Measurements from ENCODE around the gene ARHGAP1.

ARHGAP1 gene

DNA sequence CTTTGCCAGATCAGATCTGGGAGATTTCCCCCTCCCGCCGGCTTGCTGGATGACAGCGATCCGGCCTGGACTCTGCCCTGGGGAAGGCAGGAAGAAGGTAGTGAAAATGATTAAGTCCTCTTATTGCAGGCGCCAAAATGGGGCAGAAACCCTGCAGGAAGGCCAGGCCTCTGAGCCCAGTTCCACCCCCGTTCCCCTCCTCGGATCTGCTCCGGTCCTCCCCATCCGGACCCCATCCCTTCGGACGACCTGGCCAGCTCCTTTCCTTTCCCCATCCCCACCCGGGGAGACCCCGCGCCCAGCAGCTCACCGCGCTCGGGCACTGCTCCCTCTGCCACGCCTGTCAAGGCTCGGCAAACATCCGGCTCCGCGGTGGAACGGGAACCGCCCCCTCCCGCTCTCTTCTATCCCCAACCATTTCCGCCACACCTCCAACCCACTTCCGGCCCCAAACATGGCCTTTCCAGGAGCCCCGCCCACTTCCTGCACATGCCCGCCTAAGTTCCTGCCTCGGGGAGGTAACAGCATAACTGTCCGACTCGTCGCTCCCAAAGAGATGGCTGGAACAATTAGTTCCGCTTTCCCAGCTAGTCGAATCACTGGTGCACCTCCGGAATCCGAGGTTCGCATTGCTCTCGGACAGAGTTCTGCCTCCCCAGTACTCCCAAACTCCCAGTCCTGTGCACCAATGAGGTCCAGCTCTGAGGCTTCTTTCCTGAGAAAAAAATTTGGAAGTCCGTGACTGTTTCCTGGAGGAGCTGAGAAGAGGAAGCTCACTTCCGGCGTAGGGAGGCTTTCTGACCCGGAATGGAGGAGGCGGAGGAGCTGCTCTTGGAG lies at the start of gene ARHGAP1, which contains the start of gene ZNF408:
TSS of gene ARHGAP1 (minus strand) at position 379 of the 837 bp plus-strand sequence. CDS start 4,512 bp downstream, outside the sequence.
TSS of gene ZNF408 (plus strand) at position 791 of the 837 bp plus-strand sequence. CDS start at position 808, 17 bp downstream.
- peak; percentile 98 to 99 for DNase-seq (ENCODE audit: low read depth in 2 of 2)

DNA sequence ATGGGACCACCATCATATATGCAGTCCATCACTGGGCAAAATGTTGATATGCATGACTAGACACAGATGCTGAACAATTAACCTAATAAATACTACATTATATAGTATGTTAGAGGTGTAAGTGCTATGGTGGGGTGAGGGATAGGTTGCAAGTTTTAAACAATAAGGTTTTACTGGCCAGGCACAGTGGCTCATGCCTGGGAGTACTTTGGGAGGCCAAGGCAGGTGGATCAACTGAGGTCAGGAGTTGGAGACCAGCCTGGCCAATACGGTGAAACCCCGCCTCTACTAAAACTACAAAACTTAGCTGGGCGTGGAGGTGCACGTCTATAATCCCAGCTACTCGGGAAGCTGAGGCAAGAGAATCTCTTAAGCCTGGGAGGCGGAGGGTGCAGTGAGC lies 46.7 kb upstream of the ARHGAP1 start:
- no peak for DNase-seq (ENCODE audit: low read depth in 2 of 2)

DNA sequence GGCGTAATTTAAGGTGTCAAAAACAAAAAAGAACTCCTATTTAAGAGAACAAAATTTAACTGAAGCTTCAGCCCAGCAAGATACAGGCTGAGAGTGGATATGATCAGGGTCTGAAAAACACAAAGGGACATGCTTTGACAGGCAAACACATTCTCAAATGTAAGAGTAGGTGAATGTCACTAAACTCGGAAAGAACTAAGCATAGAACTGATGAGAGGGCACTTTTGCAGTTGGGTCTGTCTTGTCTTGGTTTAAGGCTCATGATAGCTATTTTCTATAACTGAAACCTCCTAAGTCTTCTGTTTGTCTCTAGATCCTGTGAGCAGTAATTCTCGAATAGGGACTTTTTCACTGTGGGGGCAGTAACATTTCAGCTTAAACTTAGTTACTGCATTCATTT lies 45.6 kb upstream of the ARHGAP1 start:
- DNase-seq (ENCODE audit: low read depth in 2 of 2) = no peak

DNA sequence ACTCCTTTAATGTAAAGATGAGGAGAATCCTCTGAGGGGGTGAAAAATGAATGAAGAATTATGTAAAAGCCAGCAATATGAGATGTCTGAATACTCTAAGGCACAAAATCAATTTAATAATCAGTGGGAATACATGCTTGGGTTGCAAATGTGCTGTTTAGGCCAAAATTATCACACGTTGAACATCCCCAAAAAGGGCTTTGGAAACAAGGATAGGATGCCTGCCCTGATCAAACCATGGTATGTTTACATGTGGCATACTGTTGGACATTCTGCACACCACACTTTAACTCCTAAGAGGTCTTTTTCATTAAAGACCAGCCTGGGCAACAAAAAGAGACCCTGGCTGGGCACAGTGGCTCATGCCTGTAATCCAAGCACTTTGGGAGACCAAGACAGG lies 44.9 kb upstream of the ARHGAP1 start:
- DNase-seq (ENCODE audit: low read depth in 2 of 2) = no peak

DNA sequence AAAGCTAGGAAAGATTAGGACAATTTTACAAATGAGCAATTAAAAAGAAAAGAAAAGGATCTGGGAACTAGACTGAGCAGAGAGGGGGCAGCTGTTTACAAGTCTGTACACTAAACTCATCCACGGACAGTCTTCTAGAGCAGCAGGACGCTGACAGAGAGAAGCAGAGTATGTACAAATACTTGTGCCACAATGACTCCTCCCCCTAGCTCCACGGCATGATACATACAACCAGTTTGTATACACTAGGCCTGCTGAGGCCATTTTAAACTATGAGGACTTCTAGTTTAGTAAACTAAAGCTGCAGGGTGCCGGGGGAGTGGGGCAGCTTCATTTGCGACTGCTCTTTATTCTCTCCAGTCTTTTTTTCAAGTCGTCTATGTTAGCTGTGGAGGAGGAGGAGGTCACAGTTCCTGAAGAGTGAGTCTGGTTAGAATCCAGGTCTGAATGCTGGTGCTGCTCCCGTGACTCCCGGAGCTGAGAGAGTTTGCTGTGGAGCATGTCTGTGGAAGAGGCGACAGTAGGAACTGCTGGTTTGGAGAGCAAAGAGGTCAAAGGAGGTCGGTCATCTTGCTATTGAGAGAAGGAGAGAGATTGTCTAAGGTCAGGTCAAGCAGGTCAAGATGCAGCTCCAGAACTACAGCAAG lies 43.4 kb upstream of the ARHGAP1 start:
- DNase-seq (ENCODE audit: low read depth in 2 of 2) = no peak

DNA sequence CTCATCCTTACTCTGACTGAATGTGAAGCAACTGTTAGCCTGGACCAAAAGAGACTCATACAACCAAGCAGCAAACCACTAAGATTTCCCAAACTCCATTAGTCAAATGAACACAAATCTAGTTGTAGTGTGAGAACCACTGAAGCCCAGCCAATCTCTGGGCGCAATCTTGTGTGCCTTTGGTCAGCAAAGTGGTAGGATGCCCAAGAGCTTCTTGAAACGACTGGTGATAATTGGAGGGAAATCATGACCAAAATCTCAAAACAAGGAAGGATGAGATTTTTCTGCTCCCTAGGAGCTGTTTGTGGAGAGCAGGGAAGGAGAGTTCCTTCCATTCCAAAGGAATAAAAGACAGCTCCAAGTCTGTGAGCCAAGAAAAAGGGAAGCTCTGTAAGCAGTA lies 42.6 kb upstream of the ARHGAP1 start:
- DNase-seq (ENCODE audit: low read depth in 2 of 2) = no peak

DNA sequence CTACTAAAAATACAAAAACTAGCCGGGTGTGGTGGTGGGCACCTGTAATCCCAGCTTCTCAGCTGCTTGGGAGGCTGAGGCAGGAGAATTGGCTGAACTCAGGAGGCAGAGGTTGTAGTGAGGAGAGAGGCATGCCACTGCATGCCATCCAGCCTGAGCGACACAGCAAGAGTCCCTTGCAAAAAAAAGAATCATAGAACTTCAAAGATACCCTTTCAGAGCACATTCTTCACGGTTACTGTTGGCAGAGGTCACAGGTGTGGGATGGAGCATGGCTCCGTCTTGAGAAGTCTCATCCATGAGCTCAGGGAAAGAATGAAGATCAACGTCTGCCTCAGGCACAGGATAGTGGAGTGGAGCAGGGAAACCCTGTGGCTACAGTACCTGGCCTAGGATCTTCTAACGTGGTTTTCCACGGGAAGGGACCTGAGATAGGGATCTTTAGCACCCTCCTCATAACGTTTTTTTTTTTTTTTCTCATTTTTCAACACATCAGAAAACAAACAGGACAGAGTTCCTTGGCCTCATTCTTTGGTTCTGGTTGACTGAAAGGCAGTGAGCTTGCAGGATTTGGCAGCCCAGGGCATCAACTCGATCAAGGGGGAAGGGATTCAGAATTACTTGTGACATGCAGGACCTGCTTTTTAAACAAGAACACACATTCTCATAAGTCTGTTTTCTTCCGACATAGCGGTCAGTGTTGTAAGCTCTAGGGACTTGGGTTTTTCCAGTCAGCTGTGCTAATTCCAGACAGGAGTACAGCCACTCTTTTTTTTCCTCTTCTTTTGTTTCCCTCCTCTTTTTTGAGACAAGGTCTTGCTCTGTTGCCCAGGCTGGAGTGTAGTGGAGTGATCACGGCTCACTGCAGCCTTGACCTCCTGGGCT lies 41.4 kb upstream of the ARHGAP1 start:
- no peak for DNase-seq (ENCODE audit: low read depth in 2 of 2)

DNA sequence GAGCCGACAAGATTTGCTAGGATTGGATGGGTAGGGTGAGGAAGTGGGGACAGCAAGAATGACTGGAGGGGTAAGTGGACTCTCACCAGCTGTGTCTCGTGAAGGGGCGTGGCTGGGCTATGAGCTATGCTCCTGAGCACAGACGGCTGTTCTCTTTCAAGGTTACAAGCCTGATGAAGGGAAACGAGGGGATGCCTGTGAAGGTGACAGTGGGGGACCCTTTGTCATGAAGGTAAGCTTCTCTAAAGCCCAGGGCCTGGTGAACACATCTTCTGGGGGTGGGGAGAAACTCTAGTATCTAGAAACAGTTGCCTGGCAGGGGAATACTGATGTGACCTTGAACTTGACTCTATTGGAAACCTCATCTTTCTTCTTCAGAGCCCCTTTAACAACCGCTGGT lies 38.5 kb upstream of the ARHGAP1 start:
- no peak for DNase-seq (ENCODE audit: low read depth in 2 of 2)

DNA sequence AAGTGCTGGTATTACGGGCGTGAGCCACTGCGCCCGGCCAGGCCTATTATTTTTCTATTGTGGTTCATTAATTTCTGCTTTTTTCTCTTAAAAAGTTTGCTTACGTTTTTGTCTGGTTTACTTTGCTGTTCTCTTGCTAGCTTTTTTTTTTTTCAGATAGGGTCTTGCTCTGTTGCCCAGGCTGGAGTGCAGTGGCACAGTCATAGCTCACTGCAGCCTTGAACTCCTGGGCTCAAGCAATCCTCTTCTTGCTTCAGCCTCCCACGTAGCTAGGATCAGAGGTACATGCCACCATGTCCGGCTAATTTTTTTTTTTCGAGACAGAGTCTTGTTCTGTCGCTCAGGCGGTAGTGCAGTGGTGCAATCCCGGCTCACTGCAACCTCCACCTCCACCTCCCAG lies 37.3 kb upstream of the ARHGAP1 start:
- DNase-seq (ENCODE audit: low read depth in 2 of 2) = no peak

DNA sequence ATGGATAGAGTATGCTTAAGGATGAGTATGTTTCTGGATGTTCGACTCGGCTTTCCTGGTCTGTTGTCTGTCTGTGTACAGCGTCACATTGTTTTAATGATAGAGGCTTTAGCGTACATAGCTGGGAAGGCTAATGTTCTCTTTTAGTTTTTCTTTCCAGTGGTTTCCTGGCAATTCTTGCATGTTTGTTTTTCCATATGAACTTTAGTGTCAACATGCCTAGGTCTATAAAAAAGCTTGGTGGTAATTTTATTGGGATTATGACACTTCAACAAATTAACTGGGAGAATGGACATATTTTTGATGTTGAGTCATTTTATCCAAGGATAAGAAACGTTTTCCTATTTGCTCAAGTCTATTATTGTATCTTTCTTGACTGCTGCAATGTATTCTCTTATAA lies 36.2 kb upstream of the ARHGAP1 start:
- DNase-seq (ENCODE audit: low read depth in 2 of 2) = no peak

DNA sequence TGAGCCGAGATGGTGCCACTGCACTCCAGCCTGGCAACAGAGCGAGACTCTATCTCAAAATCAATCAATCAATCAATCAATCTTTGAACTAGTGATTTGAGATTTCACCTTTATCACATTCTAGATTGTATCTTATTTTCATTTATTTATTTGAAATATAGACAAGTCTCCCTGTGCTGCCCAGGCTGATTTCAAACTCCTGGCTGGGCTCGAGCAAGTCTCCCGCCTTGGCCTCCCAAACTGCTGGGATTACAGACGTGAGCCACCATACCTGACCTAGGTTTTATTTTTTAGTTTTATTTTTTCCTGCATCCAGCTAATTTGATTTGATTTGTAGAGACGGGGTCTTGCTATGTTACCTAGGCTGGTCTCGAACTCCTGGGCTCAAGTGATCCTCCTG lies 35.7 kb upstream of the ARHGAP1 start:
- no peak for DNase-seq (ENCODE audit: low read depth in 2 of 2)

DNA sequence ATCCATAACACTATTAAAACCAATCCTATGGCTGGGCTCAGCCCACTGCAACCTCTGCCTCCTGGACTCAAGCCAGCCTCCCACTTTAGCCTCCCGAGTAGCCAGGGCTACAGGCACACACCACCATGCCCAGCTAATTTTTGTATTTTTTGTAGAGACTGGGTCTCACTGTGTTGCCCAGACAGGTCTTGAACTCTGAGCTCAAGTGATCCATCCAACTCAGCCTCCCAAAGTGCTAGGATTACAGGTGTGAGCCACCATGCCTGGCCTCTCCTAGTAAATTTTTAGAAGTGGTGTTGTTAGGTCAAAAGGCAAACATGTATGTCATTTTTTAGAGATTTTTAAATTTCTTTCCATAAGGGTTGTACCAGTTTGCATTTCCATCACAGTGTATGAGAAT lies 32.8 kb upstream of the ARHGAP1 start:
- no peak for DNase-seq (ENCODE audit: low read depth in 2 of 2)

DNA sequence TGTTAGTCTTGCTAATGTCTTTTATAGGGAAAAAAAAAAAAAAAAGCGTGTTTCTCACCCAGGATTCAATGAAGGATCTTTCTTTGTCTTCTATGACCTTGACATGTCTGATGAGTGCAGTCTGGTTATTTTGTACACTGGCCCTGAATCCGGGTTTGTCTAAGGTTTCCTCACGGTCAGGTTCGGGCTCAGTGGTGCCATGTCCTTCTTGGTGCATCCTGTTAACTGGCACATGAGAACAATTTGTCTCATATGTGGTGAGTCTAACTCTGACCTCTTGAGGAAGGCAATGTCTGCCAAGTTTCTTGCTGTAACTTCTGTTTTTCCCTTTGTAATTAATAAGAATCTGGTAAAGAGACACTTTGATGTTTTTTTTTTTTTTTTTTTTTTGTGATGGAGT lies 31.1 kb upstream of the ARHGAP1 start:
- no peak for DNase-seq (ENCODE audit: low read depth in 2 of 2)

DNA sequence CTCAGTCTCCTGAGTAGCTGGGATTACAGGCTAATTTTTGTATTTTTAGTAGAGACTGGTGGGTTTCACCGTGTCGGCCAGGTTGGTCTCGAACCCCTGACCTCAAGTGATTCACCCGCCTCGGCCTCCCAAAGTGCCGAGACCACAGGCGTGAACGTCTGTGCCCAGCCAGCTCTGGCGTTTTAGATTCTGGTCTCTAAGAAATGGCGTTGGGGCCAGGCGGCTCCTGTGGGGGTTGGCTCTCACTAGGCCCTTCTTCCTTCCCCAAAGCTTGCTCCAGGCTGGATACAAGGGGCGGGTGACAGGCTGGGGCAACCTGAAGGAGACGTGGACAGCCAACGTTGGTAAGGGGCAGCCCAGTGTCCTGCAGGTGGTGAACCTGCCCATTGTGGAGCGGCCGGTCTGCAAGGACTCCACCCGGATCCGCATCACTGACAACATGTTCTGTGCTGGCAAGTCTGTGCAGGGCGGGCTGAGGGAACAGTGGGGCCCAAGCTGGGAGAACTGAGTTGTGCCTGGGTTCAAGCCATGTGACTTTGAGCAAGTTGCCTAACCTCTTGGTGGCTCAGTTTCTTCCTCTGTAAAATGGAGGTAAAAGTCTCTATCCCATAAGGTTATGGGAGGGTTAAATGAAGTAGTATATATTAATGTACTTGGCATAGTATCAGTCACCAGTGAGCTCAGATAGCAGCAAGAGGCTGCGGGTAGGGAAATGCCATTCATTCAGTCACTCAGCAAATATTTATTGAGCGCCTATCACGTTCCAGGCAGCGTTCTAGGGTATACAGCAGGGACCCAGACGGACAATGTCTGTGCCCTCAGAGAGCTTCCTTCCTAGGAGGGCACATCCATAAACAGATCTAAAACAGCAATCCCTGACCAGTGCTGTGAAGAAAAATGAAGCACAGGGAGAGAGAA lies 28.9 kb upstream of the ARHGAP1 start:
- no peak for DNase-seq (ENCODE audit: low read depth in 2 of 2)

DNA sequence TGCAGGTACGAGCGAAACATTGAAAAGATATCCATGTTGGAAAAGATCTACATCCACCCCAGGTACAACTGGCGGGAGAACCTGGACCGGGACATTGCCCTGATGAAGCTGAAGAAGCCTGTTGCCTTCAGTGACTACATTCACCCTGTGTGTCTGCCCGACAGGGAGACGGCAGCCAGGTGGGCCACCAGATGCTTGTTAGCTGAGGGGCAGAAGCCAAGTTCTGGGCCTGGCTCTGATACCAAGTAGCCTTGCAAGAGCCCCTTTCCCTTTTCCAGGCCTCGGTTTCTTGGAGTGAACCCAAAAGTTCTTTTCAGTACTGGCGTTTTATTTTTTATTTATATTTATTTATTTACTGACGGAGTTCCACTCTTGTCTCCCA lies 28.2 kb upstream of the ARHGAP1 start:
- DNase-seq (ENCODE audit: low read depth in 2 of 2) = no peak

DNA sequence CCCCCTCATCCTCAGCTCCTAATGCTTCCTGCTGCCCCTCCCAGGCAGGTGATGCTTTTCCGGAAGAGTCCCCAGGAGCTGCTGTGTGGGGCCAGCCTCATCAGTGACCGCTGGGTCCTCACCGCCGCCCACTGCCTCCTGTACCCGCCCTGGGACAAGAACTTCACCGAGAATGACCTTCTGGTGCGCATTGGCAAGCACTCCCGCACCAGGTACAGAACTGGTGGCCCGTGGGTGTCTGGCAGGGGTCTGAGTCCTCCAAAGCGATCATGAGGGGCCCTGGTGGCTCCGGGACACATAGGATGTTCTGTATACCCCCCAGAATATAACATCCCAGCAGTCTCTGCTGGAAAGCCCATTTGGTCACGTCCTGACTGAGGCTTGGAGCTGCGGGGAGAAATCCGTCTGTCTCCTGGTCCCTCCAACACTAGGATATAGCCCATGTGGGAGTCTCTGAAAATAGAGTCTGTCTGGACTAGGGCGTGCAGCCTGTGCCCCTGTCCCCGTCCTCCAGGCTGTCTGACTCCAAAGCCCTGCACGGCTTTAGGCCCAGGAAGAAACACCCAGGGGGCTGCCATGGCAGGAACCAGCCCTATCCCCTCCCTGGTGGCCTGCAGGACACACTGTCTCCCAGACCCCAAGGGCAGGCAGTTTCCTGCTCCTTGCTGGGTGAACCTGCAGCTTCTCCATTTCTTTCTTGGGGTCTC lies 27.7 kb upstream of the ARHGAP1 start:
- DNase-seq (ENCODE audit: low read depth in 2 of 2) = no peak

DNA sequence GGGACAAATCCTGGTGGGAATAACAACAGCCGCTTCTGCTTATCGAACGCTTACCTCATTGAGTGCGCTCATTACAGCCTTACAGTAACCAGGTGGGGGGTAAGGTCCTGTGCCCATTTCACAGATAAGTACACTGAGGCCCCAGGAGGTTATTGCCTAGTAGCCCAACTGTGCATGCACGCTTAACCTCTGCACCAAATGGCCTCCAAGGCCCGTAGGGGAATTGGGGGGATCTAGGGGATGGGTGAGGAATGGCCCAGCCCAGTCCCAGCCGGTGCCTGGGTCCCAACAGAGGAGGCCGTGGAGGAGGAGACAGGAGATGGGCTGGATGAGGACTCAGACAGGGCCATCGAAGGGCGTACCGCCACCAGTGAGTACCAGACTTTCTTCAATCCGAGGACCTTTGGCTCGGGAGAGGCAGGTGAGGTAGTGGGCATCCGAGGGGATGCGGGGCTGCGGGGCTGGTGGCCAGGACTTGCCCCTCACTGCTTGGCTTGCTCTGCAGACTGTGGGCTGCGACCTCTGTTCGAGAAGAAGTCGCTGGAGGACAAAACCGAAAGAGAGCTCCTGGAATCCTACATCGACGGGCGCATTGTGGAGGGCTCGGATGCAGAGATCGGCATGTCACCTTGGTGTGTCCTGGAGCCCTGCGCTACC lies 25.9 kb upstream of the ARHGAP1 start:
- no peak for DNase-seq (ENCODE audit: low read depth in 2 of 2)

DNA sequence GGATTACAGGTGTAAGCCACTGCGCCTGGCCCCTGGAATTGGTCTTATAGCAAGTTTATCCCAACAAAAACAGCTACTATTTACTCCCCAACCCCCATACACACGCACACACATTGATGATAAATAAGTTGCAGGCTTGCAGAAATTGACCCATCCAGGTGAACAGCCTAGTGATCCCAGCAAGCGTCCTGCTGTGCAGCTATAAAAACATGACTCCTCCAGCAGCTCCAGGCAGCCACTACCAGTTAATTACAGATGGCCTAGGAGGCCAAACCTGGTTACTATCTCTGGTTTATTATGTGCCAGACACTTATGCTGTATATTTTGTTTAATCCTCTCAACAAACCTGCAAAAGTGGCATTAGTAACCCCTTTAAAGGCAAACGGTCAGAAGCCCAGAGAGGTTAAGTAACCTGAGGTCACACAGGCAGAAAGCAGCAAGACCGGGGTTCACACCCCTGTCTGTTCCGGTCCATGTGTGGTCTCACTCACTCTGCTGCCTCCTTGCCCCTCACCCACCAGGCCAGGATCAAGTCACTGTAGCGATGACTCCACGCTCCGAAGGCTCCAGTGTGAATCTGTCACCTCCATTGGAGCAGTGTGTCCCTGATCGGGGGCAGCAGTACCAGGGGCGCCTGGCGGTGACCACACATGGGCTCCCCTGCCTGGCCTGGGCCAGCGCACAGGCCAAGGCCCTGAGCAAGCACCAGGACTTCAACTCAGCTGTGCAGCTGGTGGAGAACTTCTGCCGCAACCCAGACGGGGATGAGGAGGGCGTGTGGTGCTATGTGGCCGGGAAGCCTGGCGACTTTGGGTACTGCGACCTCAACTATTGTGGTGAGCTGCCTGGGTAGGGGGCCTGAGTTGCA lies 25.2 kb upstream of the ARHGAP1 start:
- DNase-seq (ENCODE audit: low read depth in 2 of 2) = no peak

DNA sequence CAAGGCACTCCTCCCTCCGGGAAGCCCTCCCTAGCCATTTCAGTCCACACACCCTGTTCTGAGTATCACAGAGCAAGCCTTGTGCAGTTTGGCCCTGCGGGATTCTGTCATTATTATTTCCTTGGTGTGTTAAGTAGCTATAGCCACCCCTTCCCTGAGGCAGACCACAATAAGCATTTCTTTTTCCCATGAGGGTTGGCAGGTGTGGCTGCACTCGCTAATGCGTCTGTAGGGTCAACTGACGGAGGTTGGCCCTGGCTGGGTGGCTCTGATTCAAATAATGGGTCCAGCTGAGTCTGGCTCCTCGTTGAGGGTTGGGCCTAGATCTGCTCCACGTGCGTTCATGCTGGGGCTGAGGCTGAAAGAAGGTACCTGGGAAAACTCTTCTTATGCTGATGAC lies 23.7 kb upstream of the ARHGAP1 start:
- DNase-seq (ENCODE audit: low read depth in 2 of 2) = no peak
